HK-2 (cell line): Measurements from ENCODE around the gene RPL29.
A peak's percentile ranks its signal among the peaks of the same experiment; 100 is the strongest.
"Not testable (repeated sequence)": the region's sequence is repeated elsewhere in the genome, so short reads cannot be mapped to it uniquely, and the experiment has no call there.

Experiments used
- DNase-seq: peaks from one replicate; pipeline ENCODE4 v3.0.0-alpha.2; 2018; ENCODE audit not compliant: unreplicated experiment

Gene RPL29

DNA sequence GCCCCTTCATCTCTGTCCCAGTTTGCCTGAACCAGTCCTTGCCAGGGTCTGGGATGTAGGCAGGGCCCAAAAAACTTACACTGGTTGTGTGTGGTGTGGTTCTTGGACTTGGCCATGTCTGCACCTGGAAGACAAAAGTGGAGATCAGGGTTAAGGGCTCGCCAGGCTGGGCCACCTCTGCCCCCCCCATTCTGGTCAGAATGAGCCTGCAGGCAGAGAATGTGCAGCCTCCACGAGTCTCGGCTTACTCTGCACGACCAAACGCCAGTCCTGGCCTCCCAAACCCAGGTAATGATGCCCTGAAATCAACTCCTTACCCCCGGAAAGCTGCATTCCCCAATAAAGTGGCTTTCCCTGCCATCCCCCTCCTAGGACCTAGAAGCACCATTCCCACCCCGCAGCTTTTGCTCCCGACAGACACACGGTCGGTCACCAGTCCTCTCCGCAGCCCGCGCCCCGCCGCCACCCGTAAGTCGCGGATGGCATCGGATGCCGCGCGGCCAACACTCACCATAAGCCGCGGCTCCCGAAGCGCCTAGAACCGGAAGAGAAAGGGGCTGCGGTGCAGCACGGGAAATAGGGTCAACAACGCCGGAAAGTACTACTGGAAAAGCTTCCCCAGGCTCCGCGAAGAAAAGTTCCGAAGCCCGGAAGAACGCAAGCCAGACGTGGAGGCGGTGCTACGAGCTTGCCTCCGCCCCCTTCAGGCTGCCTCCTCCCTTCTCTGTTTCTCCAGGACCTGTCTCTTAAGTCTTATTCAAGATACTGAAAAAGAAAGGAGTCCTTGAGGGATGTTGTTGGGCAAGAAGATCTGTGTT, at the start of gene RPL29:
RPL29 (minus strand) TSS at position 550 of the 818 bp plus-strand sequence; CDS start at position 116, 434 bp downstream.
- DNase-seq = peak; percentile 83

DNA sequence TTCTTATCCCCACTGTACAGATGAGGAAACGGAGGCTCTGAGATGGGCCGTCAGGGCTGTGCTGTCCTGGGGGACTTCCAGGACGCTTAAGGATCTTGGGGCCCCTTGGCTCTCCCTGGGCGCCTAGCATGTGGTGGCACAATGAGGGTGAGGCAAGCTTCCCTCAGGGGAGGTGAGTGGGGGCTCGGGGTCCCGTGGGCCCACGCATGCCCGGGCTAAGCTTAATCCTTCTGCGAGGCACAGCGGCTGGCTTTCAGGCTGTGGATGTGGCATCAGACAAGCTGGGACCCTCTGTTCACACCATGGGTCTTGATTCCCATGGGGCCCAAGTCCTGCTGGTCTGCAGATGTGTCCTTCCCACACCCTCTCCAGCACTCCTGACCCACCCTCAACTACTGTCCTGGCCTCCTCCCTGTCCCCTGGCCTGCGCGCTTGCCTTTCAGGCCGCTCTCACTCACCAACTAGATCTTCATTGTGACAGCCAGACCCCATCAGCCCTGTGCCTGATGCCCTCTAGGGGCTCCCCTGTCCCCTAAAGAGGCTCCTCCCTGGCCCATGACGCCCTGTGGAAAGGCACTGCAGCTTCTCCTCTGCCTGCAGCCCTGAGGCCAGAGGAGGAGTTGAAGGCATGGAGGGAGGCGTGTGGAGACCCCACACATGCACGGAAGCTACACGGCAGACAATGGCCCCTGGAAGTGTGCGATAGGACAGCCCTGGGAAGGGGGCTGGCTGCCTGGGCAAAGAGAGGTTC, 49.3 kb upstream of the RPL29 start:
- DNase-seq = no peak

DNA sequence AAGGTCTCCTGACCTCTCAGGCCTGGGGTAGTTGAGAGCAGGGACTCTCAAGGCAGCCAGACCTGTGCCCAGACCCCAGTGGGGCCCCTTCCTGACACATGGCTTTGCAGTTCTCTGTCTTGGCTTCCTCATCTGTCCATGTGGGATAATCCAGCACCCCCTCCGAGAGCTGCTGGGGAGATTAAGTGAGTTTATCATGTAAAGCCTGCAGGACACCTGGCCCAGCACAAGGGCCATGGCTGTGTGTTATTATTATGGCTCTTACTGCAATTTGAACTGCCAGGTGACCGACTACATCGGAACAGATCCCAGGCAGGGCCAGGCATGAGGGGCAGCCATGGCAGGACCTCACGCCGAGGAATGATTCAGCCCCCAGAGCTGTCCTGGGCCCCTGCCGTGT, 48.1 kb upstream of the RPL29 start:
- DNase-seq = no peak

DNA sequence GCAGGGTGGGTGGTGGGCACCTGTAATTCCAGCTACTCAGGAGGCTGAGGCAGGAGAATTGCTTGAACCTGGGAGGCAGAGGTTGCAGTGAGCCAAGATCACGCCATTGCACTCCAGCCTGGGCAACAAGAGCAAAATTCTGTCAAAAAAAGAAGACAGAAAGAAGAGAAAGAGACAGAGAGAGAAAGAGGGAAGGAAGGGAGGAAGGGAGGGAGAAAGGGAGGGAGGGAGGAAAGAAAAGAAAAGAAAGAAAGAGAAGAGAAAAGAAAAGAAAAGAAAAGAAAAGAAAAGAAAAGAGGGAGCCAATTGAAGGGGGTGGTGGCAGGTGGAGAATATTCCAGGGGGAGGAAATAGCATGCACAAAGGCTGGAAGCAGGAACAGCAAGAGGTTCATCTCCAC, 47.3 kb upstream of the RPL29 start:
- not testable (repeated sequence) for DNase-seq

DNA sequence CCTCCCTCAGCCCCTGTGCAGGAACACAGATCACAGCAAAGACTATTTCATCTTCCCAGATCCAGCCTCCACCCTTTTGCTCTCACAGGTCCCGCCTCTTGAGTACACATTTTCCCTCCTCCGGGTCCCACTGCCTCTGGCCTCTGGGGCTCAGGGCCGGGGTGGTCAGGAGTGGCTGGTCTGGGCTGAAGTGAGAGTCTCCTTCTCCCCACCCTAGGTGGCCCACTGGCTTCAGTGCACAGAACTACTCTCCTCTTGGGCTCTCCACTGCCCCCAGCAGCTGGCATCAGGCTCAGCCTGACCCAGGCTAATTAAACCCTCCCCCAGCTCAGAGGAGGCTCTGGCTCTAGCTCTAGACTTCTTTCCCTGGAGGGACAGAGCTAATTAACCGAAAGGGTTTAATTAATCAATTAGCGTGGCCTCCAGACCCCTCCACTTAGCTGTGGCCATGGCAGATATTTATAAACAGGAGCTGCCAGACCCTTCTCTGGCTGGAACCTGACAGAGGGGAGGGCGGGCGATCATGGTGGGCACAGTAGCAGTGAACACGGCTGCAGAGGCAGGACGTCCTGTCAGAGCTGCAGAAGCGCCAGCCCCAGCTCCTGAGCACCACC, 45.5 kb upstream of the RPL29 start:
- DNase-seq = no peak

DNA sequence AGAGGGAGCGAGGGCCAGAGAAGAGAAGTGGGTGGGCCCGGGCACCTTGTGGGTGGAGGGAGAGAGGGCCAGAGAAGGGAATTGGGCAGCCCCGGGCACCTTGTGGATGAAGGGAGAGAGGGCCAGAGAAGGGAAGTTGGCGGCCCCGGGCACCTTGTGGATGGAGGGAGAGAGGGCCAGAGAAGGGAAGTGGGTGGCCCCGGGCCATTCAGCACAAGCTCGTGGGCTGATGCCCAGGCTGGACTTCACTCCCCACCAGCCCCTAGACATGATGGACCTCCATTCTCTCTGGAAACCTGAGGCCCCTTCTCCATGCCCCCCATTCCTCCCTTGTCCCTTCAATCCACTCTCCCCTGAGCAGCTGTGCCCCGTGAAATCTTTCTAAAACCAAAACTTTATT, 44.9 kb upstream of the RPL29 start:
- DNase-seq = no peak

DNA sequence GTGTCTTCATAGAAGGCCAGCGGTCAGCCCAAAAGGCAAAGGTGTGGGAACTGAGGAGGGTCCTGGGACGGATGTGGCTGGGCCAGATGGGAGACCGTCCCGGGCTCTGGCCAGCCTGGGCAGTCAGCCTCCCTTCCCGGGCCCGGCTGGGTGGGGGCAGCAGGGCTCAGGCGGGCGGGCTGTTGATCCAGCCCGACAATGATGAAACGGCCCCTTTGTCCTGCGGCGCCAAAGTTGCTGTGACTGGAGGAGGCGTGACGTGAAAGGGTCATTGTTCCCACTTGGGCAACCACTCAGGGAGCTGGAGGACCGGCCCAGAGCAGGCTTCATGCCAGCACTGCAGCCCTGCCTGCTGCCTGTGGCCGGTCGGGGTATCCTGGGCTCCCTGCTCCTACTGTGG, 44.2 kb upstream of the RPL29 start:
- DNase-seq = no peak

DNA sequence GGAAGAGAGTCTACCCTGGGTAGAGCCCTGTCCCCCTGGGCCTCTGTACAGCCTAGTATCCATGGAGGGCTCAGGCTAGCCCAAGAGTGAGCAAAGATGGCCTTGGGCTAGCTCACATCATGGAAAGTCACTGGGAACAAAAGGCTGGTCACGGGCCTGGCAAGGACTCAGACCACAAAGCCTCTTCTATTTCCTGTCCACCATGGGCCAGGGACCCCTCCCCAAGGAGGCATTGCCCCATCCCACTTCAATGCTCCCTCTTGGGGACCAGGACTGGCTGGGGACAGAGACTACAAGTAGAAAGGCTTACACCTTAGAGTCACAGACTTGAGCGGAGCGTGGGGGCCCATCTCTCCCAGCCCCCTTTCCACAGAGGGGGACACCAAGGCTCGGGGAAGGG, 43.7 kb upstream of the RPL29 start:
- DNase-seq = no peak

DNA sequence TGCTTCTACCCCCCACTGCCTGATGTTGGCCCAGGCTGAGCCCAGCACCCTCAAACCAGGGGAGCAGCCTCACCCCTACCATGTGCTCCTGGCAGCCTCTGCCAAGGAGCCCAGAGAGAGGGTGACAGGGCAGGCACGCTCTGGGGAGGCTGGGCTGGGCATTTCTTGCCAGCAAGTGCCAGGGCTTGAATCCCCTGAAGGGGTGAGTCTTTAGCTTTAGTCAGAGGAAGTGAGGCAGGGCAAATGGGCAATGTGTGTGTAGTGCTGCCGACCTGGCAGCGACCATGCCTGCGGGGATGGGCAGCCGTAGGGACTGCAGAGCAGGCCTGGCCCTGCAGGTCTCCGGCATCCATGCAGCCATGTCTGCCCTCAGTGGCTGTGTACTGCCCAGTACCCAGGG, 42.5 kb upstream of the RPL29 start:
- no peak for DNase-seq

DNA sequence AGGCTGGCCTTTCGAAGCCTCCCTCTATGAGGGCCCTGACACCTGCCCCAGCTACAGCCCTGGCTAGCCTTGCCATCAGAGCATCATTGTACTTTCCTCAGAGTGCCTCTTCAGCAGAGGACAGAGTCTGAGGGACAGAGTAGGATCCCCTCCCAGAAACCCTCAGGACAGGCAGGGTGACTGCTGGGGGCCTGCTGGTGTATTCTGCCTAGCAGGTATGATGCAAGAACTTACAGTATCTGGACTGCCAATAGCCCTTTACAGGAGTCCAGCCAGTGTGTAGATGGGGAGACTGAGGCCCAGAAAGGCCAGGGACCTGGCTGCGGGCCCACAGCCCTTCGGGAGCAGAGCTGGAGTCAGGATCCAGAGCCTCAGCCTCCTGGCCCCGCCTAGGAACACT, 41.6 kb upstream of the RPL29 start:
- no peak for DNase-seq

DNA sequence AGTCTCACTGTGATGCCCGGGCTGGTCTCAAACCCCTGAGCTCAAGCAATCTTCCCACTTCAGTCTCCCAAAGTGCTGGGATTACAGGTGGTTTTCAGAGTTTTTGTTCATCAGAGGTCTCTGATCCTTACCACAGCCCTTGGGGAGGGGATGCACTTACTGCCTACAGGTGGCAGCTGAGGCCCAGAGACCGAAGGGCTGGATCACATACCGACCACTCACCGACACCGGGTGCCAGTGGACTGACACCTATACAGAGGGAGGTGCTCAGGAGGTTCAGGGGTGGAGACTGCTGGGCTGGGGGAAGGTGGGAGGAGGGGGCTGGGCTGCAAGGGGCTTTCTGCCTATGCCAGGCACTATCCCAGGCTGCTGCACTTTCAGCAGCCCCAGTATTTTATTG, 41.1 kb upstream of the RPL29 start:
- no peak for DNase-seq

DNA sequence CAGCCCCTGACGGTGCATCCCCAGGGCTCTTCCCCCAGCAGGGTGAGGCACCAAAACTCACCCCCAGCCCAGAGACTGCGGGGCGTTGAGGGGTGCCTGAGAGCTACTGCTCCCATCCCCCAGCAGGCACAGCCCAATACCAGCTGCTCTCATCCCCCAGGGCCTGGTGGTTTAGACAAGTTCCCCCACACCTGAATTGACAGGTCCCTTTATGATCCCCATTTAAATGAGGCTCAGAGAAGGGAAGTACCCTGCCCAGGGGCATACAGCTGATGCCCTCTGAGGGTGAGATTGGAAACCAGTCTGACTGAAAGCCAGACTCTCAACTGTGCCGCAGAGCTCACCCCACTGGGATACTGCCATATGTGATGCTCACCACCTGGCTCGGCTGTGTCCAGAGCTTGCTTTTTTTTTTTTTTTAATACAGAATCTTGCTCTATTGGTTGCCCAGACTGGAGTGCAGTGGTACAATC, 40.6 kb upstream of the RPL29 start:
- DNase-seq = no peak

DNA sequence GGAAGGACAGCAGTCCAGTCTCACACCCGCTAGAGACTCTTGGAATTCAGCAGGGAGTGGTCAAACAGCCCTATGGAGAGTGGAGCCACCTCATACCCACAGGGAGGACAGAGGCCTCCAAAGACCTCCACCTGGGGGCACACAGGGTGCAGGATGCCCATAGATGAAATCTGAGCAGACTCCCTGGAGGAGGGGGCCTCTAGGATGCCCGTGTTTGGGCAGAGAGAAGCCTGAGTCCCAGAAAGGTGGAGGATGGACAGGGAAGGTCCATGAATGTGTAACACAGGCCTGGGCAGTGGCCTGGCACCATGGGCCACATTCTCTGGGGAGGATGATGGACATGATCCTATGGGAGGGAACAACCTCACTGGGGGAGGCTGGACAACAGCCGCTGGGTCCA, 39.0 kb upstream of the RPL29 start:
- DNase-seq = no peak

DNA sequence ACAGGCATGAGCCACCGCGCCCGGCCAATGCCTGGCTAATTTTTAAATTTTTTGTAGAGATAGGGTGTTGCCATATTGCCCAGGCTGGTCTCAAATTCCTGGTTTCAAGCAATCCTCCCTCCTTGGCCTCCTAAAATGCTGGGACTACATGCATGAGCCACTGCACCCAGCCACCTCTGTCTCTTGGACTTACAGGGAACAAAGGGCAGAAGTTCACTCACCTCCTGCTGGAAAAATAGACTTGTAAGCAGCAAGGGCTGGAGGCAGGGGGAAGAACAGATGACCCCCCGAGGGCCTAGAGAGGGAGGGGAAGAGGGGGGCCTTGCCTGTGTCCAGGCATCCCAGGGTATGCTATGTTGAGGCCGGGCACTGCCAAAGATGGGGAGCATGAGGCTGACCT, 38.5 kb upstream of the RPL29 start:
- DNase-seq = no peak

DNA sequence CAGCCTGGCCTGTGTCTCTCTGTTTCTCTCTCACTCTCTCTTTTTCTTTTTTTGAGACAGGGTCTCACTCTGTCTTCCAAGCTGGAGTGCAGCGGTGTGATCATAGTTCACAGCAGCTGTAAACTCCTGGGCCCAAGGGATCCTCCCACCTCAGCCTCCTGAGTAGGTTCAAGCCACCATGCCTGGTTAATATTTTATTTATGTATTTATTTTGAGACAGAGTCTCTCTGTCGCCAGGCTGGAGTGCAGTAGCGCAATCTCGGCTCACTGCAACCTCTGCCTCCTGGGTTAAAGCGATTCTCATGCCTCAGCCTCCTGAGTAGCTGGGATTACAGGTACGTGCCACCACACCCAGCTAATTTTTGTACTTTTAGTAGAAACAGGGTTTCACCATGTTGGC, 38.1 kb upstream of the RPL29 start:
- not testable (repeated sequence) for DNase-seq

DNA sequence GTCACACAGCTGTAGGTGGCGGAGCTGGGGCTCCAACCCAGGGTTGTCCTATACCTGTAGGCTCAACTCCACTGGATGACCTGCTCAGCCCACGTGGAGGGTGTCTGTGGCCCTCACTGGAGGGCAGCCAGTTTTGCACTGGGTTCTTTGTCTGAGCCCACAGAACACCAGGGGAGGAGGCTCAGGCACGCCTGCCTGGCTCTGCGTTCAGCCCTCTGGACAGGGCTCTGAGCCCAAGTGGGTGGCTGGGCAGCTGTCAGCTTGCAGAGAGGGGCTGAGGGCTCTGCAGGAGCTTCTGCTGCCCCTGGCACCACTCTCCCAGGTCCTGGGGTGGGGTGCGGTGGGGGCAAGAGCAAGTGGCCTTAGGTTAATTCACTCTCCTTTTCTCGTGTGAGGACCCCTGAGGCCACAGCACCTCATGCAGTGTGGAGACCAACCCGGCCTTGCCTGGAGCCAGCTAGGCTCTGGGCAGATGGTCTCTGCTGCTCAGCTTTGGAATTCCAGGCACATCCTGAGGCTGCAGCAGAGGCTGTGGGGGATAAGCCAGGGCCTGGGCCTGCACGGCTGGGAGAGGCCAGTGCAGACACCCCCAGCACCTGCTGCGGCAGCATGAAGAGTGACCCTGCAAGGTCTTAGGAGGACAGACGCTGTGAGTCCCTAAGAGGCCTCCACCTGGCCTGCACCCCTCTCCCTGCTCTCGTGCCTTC, 37.2 kb upstream of the RPL29 start:
- DNase-seq = no peak

DNA sequence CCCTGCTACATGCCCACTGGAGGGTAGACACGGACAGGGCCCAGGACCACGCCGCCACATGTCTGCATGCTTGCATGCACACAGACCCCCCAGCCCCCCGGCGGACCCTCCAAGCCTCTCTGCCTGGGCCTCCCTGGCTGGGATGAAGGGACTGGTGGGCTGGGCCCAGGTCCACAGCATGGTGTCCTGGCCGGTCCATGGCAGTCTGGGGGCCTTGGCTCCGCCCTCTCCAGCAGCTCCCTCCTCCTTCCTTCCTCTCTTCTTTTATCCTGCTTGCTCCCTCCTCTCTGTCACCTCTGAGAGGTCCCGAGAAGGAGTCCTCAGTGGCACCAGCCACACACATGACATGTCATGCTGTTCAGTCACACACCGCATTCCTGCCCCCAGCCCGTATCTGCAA, 36.2 kb upstream of the RPL29 start:
- no peak for DNase-seq

DNA sequence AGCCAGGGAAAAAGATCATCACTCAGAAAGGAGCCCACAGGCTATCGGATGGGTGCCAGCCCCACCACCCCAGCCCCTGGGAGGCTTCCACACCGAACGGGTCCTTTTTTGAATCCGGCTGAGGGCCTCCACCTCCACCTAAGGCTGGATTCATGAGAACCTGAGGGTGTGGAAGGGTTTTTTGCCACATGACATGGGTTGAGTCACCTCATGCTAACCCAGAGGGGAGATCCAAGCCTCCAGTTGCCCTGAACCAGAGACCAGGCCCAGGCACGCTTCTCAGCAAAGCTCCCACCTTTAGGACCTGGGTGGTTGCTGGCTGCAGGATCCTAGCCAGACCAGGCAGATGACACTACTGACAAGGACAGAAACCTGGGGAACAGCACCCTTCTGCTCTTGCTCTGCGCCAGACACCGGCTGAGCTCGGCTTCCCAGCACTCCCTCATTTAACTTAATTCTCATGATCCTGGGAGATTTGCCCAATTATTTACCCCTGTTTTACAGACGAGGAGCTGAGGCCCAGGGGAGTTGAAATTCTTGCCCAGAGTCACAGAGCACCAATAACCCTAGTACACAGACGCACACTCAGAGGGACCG, 35.1 kb upstream of the RPL29 start:
- no peak for DNase-seq

DNA sequence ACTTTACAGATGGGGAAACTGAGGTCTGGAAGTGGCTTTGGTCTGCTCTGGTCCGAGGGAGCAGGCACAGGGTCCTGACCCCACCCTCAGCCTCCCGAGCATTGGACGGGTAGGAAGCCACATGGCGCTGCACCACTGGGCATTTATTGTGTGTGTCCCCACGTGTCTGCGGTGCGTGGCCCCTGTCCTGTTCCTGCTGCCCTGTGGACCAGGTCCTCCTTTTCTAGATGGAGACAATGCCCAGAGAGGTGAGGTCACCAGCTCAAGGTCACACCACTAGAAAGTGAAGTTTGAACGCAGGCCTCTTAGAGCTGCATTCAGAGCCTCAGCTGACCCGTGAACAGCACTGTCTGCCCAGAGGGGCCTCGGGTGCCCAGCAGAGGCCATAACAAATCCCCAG, 33.8 kb upstream of the RPL29 start:
- no peak for DNase-seq

DNA sequence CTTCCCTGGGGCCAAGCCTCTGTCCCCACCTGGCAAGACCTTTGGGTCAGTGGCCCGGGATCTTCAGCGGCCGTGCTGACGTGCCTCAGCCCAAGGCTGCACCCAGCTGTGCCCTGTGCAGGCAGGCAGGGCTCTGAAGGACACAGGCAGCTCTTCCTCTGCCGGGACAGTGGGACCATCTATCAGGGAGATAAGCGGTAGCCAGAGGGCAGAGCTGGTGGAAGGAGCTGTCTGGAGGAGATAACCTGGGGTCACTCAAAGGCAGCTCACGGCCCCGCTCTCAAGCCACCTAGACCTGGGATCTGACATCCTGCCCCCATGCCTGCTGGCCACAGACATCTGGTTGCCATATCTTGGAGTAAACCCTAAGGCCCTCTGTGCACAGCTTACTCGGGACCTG, 33.4 kb upstream of the RPL29 start:
- no peak for DNase-seq

DNA sequence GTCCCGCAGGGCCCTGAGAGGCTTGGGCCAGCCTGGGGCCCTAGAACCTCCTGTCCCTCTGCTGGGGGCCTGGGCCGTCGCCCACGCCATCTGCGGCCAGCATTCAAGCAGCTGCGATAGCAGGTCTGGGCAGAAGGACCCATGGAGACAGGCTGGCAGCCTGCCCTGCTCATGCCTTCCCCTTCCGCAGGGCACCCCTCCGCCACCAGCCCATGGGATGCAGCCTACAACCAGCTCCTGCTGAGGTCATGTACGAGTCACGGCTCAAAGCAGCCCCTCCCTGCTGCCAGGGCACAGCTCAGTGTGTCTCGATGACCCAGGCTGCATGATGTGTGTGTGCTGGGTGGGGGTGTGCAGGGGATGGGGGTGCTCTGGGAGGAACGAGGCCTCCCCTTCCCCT, 32.9 kb upstream of the RPL29 start:
- no peak for DNase-seq

DNA sequence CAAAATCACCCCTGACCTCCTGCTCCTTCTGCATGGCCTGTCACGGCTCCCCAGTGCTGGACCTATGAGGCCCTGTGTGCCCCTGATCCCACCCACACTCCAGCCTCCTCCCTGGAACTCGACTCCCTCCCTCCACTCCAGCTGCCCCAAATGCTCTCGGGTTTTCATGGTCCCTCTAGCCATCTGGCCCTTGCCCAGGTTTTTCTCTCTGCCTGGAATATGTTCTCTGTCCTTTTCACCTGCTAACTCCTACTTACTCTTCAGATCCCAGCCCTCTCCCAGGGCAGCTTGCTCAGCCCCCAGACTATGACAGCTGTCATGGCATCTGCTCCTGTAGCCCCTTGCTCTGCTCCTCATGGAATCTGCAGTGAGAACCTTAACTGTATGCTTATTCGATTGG, 30.3 kb upstream of the RPL29 start:
- no peak for DNase-seq
